Hematopoietic multipotent progenitor cell treated with erythropoietin and hydrocortisone succinate and interleukin-3 and kit ligand, for 17 days (in vitro differentiated cells): ENCODE results near the gene SLC46A1.

Experiments used
- DNase-seq: peaks from one replicate; pipeline ENCODE4 v3.0.0-alpha.2; 2015; ENCODE audit warnings: low spot score

The SLC46A1 gene

GRCh38 chr17:28379814-28380801 is 25.9 kb downstream of the SLC46A1 start:
- no peak for DNase-seq

GRCh38 chr17:28372945-28373274 is 33.1 kb downstream of the SLC46A1 start:
- no peak for DNase-seq

GRCh38 chr17:28372203-28372944 is 33.6 kb downstream of the SLC46A1 start:
- no peak for DNase-seq

- DNase-seq: peak; percentile 17
Measured at GRCh38 chr17:28371245-28372202, 34.5 kb downstream of the SLC46A1 start, which contains the start of gene SARM1. Gene SARM1, plus strand, starts transcription at chr17:28371694. Its CDS starts 339 bp downstream, at chr17:28372033.

DNA sequence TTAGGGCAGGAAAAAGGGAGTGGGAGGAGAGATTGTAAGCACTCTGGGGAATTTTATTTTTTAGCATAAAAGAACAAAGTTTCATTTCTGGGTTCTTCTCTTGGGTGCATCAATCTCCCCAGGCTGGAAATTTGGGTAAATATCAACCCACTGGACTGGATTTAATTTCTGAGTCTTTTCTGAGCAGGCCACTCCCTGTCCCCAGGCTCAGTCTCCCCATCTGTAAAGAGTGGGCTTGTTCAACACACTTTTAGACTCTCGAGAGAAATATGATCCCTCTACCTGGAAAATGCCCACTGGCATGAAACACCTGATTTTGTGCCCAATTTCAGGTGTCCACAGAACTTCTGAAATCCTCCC is 35.3 kb downstream of the SLC46A1 start:
- DNase-seq: no peak

- DNase-seq: no peak
Measured at GRCh38 chr17:28370035-28370743, 35.8 kb downstream of the SLC46A1 start, which contains the start of gene VTN. Gene VTN, minus strand, starts transcription at chr17:28370307. Its CDS starts 104 bp downstream, at chr17:28370203.

- no peak for DNase-seq
Measured at GRCh38 chr17:28369684-28370034, 36.4 kb downstream of the SLC46A1 start.

DNA sequence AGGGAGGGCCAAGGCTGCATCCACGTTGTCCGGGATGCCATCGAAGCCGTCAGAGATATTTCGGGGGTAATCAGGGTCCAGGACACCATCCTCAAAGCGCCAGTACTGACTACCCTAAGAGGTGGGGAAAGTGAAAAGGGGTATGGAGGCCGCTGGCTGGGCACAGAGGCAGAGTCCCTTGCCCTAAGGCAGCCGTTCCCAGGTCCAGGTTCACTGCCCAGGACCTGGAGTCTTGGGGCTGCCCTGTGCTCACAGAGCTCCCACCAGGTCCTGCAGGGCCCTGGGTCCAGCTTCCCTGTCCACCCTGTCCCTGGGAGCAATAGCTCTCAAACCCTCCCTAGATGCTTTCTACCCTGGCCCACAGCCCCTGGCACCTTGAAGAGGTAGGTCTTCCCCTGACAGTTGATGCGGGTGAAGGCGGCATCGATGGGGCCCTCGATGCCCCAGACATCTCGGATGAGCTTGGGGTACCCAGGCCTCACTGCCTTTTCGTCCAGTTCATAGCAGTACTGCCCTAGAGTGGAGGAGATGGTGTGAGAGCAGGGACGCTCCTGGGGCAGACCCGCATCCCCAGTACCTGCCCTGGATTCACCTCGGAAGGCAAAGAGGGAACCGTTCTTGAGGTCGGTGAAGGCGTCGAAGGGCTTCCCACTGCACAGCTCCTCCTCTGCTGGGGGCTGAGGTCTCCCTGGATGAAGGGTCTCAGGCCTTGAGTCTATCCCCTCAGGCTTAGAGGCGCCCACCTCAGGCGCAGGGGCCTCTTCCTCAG is 36.9 kb downstream of the SLC46A1 start:
- DNase-seq: no peak

DNA sequence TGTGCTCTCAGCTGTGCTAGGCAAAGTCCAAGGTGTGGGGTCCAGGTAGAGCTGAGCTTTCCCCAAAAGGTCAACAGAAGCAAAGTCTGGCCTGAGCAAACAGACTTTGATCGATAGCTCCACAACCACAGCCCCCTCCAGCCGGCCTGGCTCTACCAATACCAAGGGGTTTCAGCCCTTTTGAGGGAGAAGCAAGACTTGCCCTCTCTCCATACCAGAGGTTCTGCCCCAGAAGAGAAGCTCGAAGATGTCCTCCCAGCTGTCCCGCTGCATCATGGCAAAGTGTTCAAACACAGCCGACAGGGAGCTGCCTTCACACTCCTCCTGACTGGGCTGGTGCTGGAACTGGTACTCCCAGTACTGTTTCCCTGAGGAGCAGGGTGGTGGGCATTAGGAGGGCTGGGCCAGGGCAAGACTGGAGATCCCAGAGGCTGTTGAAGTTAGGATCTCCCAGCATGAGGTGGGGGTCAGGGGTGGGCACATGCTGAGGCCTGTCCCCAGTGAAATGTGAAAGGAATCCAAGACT is 37.6 kb downstream of the SLC46A1 start:
- DNase-seq: no peak

- DNase-seq: no peak
Measured at GRCh38 chr17:28367641-28368305, 38.2 kb downstream of the SLC46A1 start.

GRCh38 chr17:28366605-28367004 is 39.4 kb downstream of the SLC46A1 start:
- DNase-seq: no peak

- DNase-seq: no peak
Measured at GRCh38 chr17:28365487-28365886, 40.5 kb downstream of the SLC46A1 start.

DNA sequence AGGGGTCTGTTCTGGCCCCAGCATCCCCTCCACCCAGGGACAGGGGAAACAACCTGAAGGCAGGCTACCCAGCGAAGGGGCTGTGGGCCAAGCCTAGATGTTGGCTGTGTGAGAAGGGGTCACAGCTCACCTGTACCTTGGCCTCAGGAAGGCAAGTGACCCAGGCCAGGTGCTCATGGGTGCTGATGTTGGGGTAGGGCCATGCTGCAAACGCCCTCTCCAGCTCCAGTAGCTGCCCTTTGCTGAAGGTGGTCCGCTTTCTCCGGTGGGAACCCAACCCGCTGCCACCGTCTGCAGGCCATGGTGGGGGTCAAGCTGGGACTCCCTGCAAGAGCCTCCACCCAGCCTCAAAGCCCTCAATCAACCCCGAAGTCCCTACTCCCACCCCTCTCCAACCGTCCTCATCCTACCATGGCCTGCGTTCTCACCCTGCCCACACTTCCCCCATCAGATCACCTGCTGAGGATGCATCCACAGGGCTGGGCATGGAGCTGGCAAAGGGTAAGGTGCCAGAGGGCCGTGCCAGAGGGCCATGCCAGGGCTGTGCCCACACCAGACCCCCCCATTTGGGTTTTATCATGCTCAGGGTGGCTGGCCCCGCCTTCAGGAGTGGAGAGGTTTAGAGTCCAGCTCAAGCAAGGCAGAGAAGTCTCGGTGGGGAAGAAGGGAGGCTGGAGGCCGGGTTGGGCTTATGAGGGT is 41.2 kb downstream of the SLC46A1 start, which contains the start of gene SEBOX:
Gene SEBOX (minus strand): TSS at position 535 of the 699 bp plus-strand sequence. CDS start 48 bp downstream, at position 487.
- DNase-seq: no peak

DNA sequence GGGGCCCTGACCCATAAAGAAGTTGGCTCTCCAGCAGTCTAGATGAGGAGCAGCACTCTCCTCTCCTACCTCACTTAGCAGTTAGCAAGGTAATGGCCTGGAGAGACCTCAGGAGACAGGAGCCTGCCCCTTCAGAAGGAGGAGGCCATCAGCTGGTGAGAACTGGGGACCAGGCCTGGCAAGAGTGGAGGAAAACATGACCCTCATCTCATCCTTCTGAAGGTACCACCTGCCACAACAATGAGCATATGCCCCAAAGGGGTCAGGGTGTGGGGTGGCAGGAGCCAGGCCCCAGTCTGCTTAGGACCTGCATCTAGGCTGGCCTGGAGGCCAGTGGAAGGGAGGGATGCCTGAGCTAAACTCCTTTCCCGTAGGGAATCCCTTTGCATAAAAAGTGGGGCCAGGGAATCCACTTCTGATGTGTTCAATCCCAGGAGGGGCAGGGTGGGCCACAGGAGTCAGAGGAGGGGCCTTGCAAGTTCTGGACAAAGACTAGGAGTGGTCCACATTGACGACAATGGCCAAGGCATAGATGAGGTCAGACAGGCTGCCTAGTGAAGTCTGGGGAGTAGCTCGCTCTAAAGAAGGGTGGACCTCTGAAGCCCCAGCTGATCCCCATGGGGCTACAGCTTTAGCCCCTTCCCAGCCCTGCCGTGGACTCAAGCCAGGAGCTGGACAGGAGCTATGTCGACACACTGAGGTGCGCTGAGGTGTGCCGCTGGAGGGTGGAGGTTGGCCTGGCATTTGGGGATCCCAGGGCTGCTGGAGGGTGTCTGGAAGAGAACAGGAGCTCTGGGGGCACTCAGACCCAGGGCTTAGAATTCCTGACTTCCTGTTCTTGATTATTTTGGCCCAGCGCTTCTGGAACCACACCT is 42.0 kb downstream of the SLC46A1 start:
- no peak for DNase-seq

- no peak for DNase-seq
Measured at GRCh38 chr17:28363186-28363585, 42.8 kb downstream of the SLC46A1 start.

DNA sequence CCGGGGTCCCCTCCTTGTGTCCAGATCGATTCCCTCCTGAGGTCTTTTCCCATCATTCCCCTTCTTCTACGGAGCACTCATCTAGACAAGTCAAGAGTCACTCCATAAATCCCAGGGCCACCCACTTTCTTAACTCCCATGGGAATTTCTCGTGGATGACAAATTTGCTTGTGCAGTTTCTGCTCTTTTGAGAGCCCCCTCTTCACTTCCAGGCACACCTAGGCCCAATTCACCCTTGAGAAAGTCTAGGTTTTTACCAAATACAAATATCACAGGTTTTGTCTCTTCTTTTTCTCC is 48.2 kb downstream of the SLC46A1 start:
- no peak for DNase-seq

GRCh38 chr17:28357061-28357900 is 48.7 kb downstream of the SLC46A1 start, which contains the start of gene POLDIP2:
Gene POLDIP2, minus strand, starts transcription at chr17:28357527. Its CDS starts 79 bp downstream, at chr17:28357448.
- DNase-seq: peak; percentile 96
